Endothelial cell of hepatic sinusoid (primary cell): ENCODE measurements around the gene GAS7.

Experiments used
- in situ Hi-C: cut with HindIII; loops from 2 replicates; pipeline ENCODE4 v1.10.0; 2017; ENCODE audit warnings: low sequenced_read_pairs

The GAS7 gene

GRCh38 chr17:9959377-9959981 lies 238.9 kb downstream of the GAS7 start:
- in situ Hi-C loops = no loop called here

DNA sequence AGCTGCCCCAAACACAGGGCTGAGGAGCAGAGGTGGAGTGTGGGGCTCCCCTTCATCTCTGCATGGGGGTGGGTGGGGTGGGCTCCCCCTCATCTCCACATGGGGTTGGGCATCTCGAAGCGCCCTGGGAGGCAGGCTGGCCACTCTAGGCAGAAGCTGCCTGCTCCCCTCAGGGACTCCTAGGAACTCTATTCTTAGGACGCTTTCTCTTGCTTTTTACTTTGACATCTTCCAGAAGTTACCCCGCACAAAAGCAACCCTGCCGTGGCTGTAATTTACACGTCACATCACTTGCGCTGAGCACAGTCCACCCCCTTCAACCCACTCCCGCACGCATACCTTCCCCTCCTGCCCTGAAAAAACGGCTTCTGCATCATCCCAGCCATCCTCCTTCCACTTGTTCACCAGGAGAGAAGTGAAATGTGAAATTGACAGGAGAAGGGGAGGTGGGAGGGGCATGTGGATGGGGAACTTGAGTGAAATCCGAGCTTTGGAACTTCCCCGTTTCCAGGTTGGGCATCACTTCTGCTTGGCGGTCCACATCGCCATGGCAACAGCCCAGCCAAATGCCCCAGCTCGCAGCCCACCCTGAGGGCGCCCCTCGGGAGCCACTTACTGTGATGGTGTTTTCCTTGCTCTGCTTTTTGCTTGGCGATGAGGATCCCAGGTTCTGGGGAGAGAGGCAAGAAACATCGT lies 239.7 kb downstream of the GAS7 start:
- in situ Hi-C loops = no loop called here

- in situ Hi-C loops = no loop called here
Observed at GRCh38 chr17:9957244-9957643, 241.2 kb downstream of the GAS7 start.

- in situ Hi-C loops = no loop called here
Observed at GRCh38 chr17:9956474-9957131, 241.8 kb downstream of the GAS7 start.

DNA sequence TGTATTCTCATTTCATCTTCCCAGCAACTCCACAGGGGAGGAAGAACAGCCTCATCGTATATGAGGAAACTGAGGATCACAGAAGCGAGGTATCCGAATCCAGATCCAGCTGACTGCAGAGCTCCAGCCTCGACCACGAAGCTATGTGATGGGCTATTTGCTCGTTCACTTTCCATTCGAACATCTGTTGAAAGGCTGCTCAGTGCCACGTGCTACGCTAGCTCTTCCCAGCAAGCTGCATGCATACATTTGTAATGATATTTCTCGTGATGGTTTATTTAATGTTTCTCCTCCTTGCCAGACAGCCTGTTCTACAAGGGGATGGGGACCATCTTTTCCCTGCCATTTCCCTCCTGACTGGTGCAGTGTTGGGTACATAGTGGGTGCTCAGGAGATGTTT lies 244.9 kb downstream of the GAS7 start:
- in situ Hi-C loops = no loop called here

DNA sequence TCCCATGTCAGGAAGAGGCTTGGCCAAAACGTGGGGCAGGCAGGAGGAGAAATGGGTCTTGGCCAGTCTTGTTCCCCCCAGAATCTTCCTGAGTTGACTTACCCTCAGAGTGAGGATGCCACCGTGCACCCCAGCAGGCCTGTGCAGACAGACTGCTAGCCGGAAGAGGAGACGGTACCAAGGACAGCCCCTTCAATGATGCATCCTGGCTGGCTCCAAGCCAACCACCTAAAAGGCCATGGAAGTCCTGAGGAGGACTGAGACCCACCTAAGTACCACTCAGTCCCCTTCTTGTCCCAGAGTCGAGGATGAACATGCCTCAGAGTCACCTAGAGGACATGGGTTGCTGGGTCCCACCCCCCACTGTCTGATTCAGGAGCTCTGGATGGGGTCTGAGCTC lies 246.6 kb downstream of the GAS7 start:
- in situ Hi-C loops = no loop called here

GRCh38 chr17:9948928-9949327 lies 249.5 kb downstream of the GAS7 start:
- in situ Hi-C loops = no loop called here

GRCh38 chr17:9944704-9945103 lies 253.7 kb downstream of the GAS7 start:
- in situ Hi-C loops = no loop called here

GRCh38 chr17:9943343-9943742 lies 255.1 kb downstream of the GAS7 start:
- in situ Hi-C loops = no loop called here

GRCh38 chr17:9942885-9943284 lies 255.5 kb downstream of the GAS7 start:
- in situ Hi-C loops = no loop called here

DNA sequence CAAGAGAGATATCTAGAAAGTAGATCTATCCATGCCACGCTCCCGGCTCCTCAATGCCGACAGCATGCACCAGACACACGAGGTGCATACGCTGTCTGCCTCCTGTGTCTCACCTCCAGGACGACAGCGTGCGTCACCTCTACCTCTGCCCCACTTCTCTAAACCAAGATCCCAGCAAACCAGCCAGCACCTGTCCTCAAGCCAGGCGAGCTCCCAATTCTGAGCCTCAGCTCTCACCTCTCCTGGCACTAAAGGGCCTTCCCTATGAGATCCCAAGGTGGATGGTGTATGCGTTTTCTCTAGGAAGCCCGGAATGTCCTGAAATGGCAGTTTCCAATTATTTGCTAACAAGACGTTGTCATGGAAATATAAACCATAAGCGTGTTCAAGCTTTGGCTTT lies 257.1 kb downstream of the GAS7 start:
- in situ Hi-C loops = no loop called here

GRCh38 chr17:9940841-9941240 lies 257.6 kb downstream of the GAS7 start:
- in situ Hi-C loops = no loop called here

- in situ Hi-C loops = no loop called here
Observed at GRCh38 chr17:9938764-9939163, 259.6 kb downstream of the GAS7 start.

DNA sequence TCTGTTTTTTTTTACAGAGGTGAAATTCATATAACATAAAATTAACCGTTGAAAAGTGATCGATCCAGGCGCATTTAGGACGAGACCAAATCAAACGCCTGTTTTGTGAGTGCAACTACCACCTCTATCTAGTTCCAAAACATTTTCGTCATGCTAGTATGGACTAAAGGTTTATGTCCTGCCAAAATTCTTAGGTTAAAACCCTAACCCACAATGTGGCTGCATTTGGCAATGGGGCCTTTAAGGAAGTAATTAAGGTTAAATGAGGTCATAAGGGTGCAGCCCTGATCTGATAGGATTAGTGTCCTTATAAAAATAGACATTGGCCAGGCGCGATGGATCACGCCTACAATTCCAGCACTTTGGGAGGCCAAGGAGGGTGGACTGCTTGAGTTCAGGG lies 260.5 kb downstream of the GAS7 start:
- in situ Hi-C loops = no loop called here

DNA sequence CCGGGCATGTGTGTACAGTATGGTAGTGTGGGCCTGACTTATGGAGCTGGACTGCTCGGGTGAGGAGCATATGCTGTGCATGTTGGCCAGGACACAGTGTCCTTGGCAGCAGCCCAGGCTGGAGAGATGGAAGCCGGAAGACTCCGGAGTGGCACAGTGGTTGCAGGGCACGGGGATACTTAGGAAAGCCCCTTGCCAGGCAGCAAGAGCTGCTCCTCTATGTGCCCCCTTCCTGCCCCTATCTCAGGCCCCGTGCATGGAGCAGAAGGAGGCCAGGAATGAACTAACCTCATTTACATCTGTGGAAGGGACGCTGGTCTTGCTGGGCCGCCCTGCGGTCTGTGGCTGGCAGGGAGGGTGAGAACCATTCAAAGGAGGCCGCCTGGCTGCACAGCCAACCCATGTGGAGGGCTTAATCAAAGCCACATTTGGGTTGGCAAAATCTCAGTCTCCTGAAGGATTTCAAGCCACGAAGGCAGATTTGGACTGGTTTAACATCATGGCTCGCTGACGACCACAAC lies 261.1 kb downstream of the GAS7 start:
- in situ Hi-C loops = no loop called here

- in situ Hi-C loops = no loop called here
Observed at GRCh38 chr17:9936095-9936494, 262.3 kb downstream of the GAS7 start.

DNA sequence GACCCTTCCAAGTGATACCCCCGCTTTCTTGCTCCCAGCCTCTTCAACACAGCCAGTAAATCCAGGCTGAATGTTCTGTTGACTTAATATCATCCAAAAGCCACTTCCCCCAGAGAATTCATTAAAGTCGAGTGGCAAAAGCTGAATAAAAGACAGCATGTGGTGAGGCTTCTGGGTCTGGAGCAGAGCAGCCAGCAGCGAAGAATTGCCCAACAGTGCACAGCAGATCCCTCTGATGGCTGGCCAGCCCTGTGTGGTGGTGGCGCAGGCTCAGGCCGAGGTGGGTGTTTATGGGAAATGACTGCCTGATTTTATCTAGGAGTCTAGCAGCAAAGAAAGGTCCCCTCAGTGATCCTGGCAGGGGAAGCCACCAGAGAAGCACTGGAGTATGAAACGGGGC lies 263.0 kb downstream of the GAS7 start:
- in situ Hi-C loops = no loop called here

DNA sequence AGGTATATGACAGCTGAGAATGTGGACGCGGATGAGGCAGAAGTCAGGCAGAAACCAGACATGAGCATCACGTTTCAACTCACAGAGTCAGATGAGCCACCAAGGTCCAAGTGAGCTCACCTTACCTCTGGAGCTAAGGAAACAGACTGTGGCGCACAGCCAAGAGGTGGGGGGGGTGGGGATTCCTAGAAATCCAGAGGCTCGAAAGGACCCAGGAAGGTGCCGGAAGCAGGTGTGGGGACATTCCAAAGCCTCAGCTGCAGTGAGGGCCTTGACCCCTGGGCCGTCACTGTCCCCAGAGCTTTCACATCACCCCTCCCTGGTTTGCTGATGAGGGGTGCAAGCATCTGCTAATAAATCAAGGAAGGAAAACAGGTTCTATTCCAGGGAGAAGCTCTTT lies 264.1 kb downstream of the GAS7 start:
- in situ Hi-C loops = no loop called here

- in situ Hi-C loops = no loop called here
Observed at GRCh38 chr17:9932491-9932890, 265.9 kb downstream of the GAS7 start.

DNA sequence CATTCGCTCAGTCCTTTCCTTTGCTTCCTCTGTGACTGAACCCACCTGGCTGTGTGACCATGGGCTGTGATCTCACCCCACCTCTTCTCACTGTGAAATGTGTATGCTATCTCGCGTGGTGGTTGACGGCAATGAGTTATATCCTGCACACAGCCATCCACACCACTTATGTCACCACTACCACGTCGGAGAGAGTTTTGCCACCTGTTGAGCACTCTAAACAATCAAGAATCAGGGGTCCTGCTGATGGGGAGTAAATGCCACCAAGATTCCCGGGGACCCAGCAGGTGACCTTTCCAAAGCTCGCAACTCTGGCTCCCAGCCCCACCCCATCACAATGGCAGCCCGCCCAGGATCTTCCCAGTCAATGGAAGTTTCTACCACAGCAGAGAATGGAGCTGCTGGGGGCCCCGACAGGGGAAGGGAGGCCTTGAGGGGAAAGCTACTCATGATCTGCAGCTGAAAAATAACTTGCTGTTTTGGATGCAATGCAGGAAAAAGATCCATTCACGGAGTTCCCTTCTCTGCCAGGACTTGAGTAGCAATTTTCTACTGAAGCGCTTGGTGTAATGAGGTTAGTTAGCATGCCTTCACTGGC lies 267.2 kb downstream of the GAS7 start:
- in situ Hi-C loops = no loop called here

GRCh38 chr17:9929871-9930270 lies 268.5 kb downstream of the GAS7 start:
- in situ Hi-C loops = loop anchor here (5.0 kb wide), 1 partner anchor 42 kb away; no protein-coding TSS in a partner anchor
